ENCODE data around the gene PCGF1.

PCGF1 gene

GRCh38 chr2:74527741-74528140 lies 20.2 kb upstream of the PCGF1 start:
- Histone ChIP-seq H3K4me1 (ENCODE audit: control insufficient read depth, insufficient read depth, low read length) (peaks cover 8% of the 10 kb centered on the region), H3K4me3 (ENCODE audit: insufficient read depth, low read depth, low read length) (no peak overlapping the region), H3K36me3 (ENCODE audit: control insufficient read depth, insufficient read depth, low read length) (peaks cover 23% of the 10 kb centered on the region), H3K9me3 (ENCODE audit: control insufficient read depth, low read length) (no peaks in the 10 kb centered on the region), H3K27ac (ENCODE audit: insufficient read depth, low read depth, low read length, poor library complexity, severe bottlenecking) (no peak overlapping the region), H3K27me3 (ENCODE audit: control insufficient read depth, insufficient read depth, low read length, poor library complexity, severe bottlenecking) (no peaks in the 10 kb centered on the region)
- 94 to 95% methylated on average over 9 of the region's 9 CpGs for WGBS, 2 experiments

GRCh38 chr2:74526649-74527230 lies 19.2 kb upstream of the PCGF1 start:
- Histone ChIP-seq H3K27me3 (ENCODE audit: control insufficient read depth, insufficient read depth, low read length, poor library complexity, severe bottlenecking) (peaks cover 4% of the 10 kb centered on the region), H3K9me3 (ENCODE audit: control insufficient read depth, low read length) (no peaks in the 10 kb centered on the region), H3K4me1 (ENCODE audit: control insufficient read depth, insufficient read depth, low read length) (peaks cover 8% of the 10 kb centered on the region), H3K27ac (ENCODE audit: insufficient read depth, low read depth, low read length, poor library complexity, severe bottlenecking) (no peak overlapping the region), H3K36me3 (ENCODE audit: control insufficient read depth, insufficient read depth, low read length) (peaks cover 18% of the 10 kb centered on the region), H3K4me3 (ENCODE audit: insufficient read depth, low read depth, low read length) (no peak overlapping the region)
- 97% methylated on average over 11 of the region's 11 CpGs for WGBS, 2 experiments

- H3K36me3 ChIP-seq (ENCODE audit: control insufficient read depth, insufficient read depth, low read length): peaks cover 18% of the 10 kb centered on the region
- H3K27me3 ChIP-seq (ENCODE audit: control insufficient read depth, insufficient read depth, low read length, poor library complexity, severe bottlenecking): peaks cover 11% of the 10 kb centered on the region
- H3K4me1 ChIP-seq (ENCODE audit: control insufficient read depth, insufficient read depth, low read length): peaks cover 8% of the 10 kb centered on the region
- WGBS, 2 experiments: 93 to 94% methylated on average over 10 to 11 of the region's 11 CpGs
- no peak within 1 kb of the TSS for H3K4me3 ChIP-seq (ENCODE audit: insufficient read depth, low read depth, low read length)
- H3K27ac ChIP-seq (ENCODE audit: insufficient read depth, low read depth, low read length, poor library complexity, severe bottlenecking): no peak within 1 kb of the TSS
- no peaks in the 10 kb centered on the region for H3K9me3 ChIP-seq (ENCODE audit: control insufficient read depth, low read length)
Observed at GRCh38 chr2:74525717-74526648, 18.5 kb upstream of the PCGF1 start, which contains the start of gene DQX1. Gene DQX1, minus strand, starts transcription at chr2:74526231. Its CDS starts 502 bp downstream, at chr2:74525729.

- 91 to 95% methylated on average over 10 of the region's 10 CpGs for WGBS, 2 experiments
Observed at GRCh38 chr2:74524955-74525716, 17.6 kb upstream of the PCGF1 start.

GRCh38 chr2:74524005-74524404 lies 16.5 kb upstream of the PCGF1 start:
- Histone ChIP-seq H3K27ac (ENCODE audit: insufficient read depth, low read depth, low read length, poor library complexity, severe bottlenecking) (no peak overlapping the region), H3K9me3 (ENCODE audit: control insufficient read depth, low read length) (no peaks in the 10 kb centered on the region), H3K4me3 (ENCODE audit: insufficient read depth, low read depth, low read length) (no peak overlapping the region), H3K4me1 (ENCODE audit: control insufficient read depth, insufficient read depth, low read length) (peaks cover 8% of the 10 kb centered on the region), H3K27me3 (ENCODE audit: control insufficient read depth, insufficient read depth, low read length, poor library complexity, severe bottlenecking) (peaks cover 30% of the 10 kb centered on the region), H3K36me3 (ENCODE audit: control insufficient read depth, insufficient read depth, low read length) (peaks cover 18% of the 10 kb centered on the region)
- 92 to 93% methylated on average over 9 of the region's 9 CpGs for WGBS, 2 experiments

More at GRCh38 chr2:74524955-74525716, 17.6 kb upstream of the PCGF1 start:
- peaks cover 18% of the 10 kb centered on the region for H3K36me3 ChIP-seq (ENCODE audit: control insufficient read depth, insufficient read depth, low read length)
- peaks cover 8% of the 10 kb centered on the region for H3K4me1 ChIP-seq (ENCODE audit: control insufficient read depth, insufficient read depth, low read length)
- H3K9me3 ChIP-seq (ENCODE audit: control insufficient read depth, low read length): no peaks in the 10 kb centered on the region
- peaks cover 18% of the 10 kb centered on the region for H3K27me3 ChIP-seq (ENCODE audit: control insufficient read depth, insufficient read depth, low read length, poor library complexity, severe bottlenecking)
- no peak overlapping the region for H3K4me3 ChIP-seq (ENCODE audit: insufficient read depth, low read depth, low read length)
- no peak overlapping the region for H3K27ac ChIP-seq (ENCODE audit: insufficient read depth, low read depth, low read length, poor library complexity, severe bottlenecking)

- H3K36me3 ChIP-seq (ENCODE audit: control insufficient read depth, insufficient read depth, low read length): peaks cover 11% of the 10 kb centered on the region
- H3K4me3 ChIP-seq (ENCODE audit: insufficient read depth, low read depth, low read length): no peak overlapping the region
- peaks cover 45% of the 10 kb centered on the region for H3K27me3 ChIP-seq (ENCODE audit: control insufficient read depth, insufficient read depth, low read length, poor library complexity, severe bottlenecking)
- no peak overlapping the region for H3K27ac ChIP-seq (ENCODE audit: insufficient read depth, low read depth, low read length, poor library complexity, severe bottlenecking)
- no peaks in the 10 kb centered on the region for H3K9me3 ChIP-seq (ENCODE audit: control insufficient read depth, low read length)
- H3K4me1 ChIP-seq (ENCODE audit: control insufficient read depth, insufficient read depth, low read length): no peaks in the 10 kb centered on the region
- 81 to 89% methylated on average over 3 of the region's 3 CpGs for WGBS, 2 experiments
Observed at GRCh38 chr2:74522516-74522915, 15.0 kb upstream of the PCGF1 start.

- Histone ChIP-seq H3K9me3 (ENCODE audit: control insufficient read depth, low read length) (no peaks in the 10 kb centered on the region), H3K36me3 (ENCODE audit: control insufficient read depth, insufficient read depth, low read length) (no peaks in the 10 kb centered on the region), H3K4me1 (ENCODE audit: control insufficient read depth, insufficient read depth, low read length) (peaks cover 15% of the 10 kb centered on the region), H3K27ac (ENCODE audit: insufficient read depth, low read depth, low read length, poor library complexity, severe bottlenecking) (no peak overlapping the region), H3K4me3 (ENCODE audit: insufficient read depth, low read depth, low read length) (no peak overlapping the region), H3K27me3 (ENCODE audit: control insufficient read depth, insufficient read depth, low read length, poor library complexity, severe bottlenecking) (peaks cover 98% of the 10 kb centered on the region)
- WGBS, 2 experiments: 86 to 88% methylated on average over 13 of the region's 13 CpGs
Observed at GRCh38 chr2:74516650-74517049, 9.2 kb upstream of the PCGF1 start.

GRCh38 chr2:74515981-74516633 lies 8.6 kb upstream of the PCGF1 start:
- Histone ChIP-seq H3K27me3 (ENCODE audit: control insufficient read depth, insufficient read depth, low read length, poor library complexity, severe bottlenecking) (peaks cover 98% of the 10 kb centered on the region), H3K4me3 (ENCODE audit: insufficient read depth, low read depth, low read length) (no peak overlapping the region), H3K9me3 (ENCODE audit: control insufficient read depth, low read length) (no peaks in the 10 kb centered on the region), H3K4me1 (ENCODE audit: control insufficient read depth, insufficient read depth, low read length) (peaks cover 15% of the 10 kb centered on the region), H3K27ac (ENCODE audit: insufficient read depth, low read depth, low read length, poor library complexity, severe bottlenecking) (no peak overlapping the region), H3K36me3 (ENCODE audit: control insufficient read depth, insufficient read depth, low read length) (no peaks in the 10 kb centered on the region)
- 7 to 8% methylated on average over 72 of the region's 72 CpGs for WGBS, 2 experiments

- Histone ChIP-seq H3K27ac (ENCODE audit: insufficient read depth, low read depth, low read length, poor library complexity, severe bottlenecking) (no peak overlapping the region), H3K4me1 (ENCODE audit: control insufficient read depth, insufficient read depth, low read length) (peaks cover 15% of the 10 kb centered on the region), H3K4me3 (ENCODE audit: insufficient read depth, low read depth, low read length) (no peak overlapping the region), H3K9me3 (ENCODE audit: control insufficient read depth, low read length) (no peaks in the 10 kb centered on the region), H3K27me3 (ENCODE audit: control insufficient read depth, insufficient read depth, low read length, poor library complexity, severe bottlenecking) (peaks cover 100% of the 10 kb centered on the region), H3K36me3 (ENCODE audit: control insufficient read depth, insufficient read depth, low read length) (no peaks in the 10 kb centered on the region)
- 3% methylated on average over 60 of the region's 60 CpGs for WGBS, 2 experiments
Observed at GRCh38 chr2:74515271-74515980, 7.9 kb upstream of the PCGF1 start.
